ENCODE data around the gene GNG2. TPM values are rescaled to one million over a fixed set of nuclear protein-coding genes. Genes with fewer than 3 reads are reported as not detected.
A peak's percentile ranks its signal among the peaks of the same experiment; 100 is the strongest.

The GNG2 gene
- total and polyA plus RNA-seq, 3 experiments from 2014 or later, result 106 to 218 (median 112) TPM

DNA sequence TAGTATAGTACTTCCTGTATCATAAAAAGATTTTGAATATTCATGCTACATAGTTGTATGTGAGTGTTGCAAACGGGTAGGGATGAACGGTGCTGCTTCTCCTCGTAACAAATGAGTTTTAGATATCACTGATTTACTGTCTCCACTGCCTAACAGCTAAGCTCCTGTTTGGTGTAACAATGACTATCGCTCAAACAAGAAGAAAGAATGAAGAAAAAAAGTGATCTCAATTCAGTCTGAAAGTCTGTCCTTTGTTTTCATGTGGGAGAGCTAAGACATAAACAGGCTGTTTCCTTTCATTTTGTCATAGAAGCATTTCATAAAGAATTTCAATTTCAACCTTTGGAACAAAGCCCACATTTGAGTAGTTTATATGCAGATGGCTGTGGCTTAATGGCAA, 102.9 kb downstream of the GNG2 start:
- no peaks in the 10 kb centered on the region for H3K27me3 Mint-ChIP-seq
- peaks cover 29% of the 10 kb centered on the region for H3K4me1 ChIP-seq (ENCODE audit: insufficient read depth, low read length)
- H3K4me3 ChIP-seq (ENCODE audit: low read length), result no peak overlapping the region
- H3K4me3 Mint-ChIP-seq, result no peak overlapping the region
- peak in 1 of 5 donors; percentile 53 for DNase-seq
- H3K9me3 Mint-ChIP-seq, result peaks cover 4 to 19% (median 16%) of the 10 kb centered on the region in 5 donors
- POLR2A ChIA-PET, result no interaction called here
- peaks cover 50 to 58% (median 55%) of the 10 kb centered on the region in 3 donors for H3K4me1 Mint-ChIP-seq
- H3K36me3 ChIP-seq (ENCODE audit: insufficient read depth, low read length), result peaks cover 18% of the 10 kb centered on the region
- H3K36me3 Mint-ChIP-seq, result peaks cover 33 to 85% (median 34%) of the 10 kb centered on the region in 3 donors
- peaks cover 8% of the 10 kb centered on the region for H3K9me3 ChIP-seq (ENCODE audit: low read length)
- H3K27ac Mint-ChIP-seq, result peak overlapping the region in 7 of 8 donors; percentile 67 to 96 (median 80)
- no peak overlapping the region for H3K27ac ChIP-seq (ENCODE audit: low read depth, low read length)
- CTCF ChIA-PET, result interaction anchor here (1.5 kb wide), 1 partner anchor 17 kb away, joined by 3 read pairs; no protein-coding TSS in a partner anchor
- H3K27me3 ChIP-seq (ENCODE audit: insufficient read depth, low read length, poor library complexity, severe bottlenecking), result no peaks in the 10 kb centered on the region

GRCh38 chr14:51967521-51967920, 107.1 kb downstream of the GNG2 start:
- H3K36me3 ChIP-seq (ENCODE audit: insufficient read depth, low read length), result peaks cover 10% of the 10 kb centered on the region
- peaks cover 0 to 69% (median 14%) of the 10 kb centered on the region in 3 donors for H3K36me3 Mint-ChIP-seq
- H3K27me3 ChIP-seq (ENCODE audit: insufficient read depth, low read length, poor library complexity, severe bottlenecking), result no peaks in the 10 kb centered on the region
- peak overlapping the region in 5 of 8 donors; percentile 28 to 81 (median 65) for H3K27ac Mint-ChIP-seq
- H3K4me3 Mint-ChIP-seq, result no peak overlapping the region
- H3K27ac ChIP-seq (ENCODE audit: low read depth, low read length), result no peak overlapping the region
- H3K4me1 Mint-ChIP-seq, result peaks cover 15 to 32% (median 15%) of the 10 kb centered on the region in 3 donors
- H3K4me1 ChIP-seq (ENCODE audit: insufficient read depth, low read length), result peaks cover 14% of the 10 kb centered on the region
- H3K27me3 Mint-ChIP-seq, result no peaks in the 10 kb centered on the region
- POLR2A ChIA-PET, result no interaction called here
- H3K9me3 Mint-ChIP-seq, result no peaks in the 10 kb centered on the region
- H3K4me3 ChIP-seq (ENCODE audit: low read length), result no peak overlapping the region
- no peaks in the 10 kb centered on the region for H3K9me3 ChIP-seq (ENCODE audit: low read length)
- no peak for DNase-seq
- CTCF ChIA-PET, result interaction anchor here (0.8 to 2.7 kb wide), 4 partner anchors 8 to 27 kb away, joined by 3 to 14 read pairs (median 4); no protein-coding TSS in a partner anchor

DNA sequence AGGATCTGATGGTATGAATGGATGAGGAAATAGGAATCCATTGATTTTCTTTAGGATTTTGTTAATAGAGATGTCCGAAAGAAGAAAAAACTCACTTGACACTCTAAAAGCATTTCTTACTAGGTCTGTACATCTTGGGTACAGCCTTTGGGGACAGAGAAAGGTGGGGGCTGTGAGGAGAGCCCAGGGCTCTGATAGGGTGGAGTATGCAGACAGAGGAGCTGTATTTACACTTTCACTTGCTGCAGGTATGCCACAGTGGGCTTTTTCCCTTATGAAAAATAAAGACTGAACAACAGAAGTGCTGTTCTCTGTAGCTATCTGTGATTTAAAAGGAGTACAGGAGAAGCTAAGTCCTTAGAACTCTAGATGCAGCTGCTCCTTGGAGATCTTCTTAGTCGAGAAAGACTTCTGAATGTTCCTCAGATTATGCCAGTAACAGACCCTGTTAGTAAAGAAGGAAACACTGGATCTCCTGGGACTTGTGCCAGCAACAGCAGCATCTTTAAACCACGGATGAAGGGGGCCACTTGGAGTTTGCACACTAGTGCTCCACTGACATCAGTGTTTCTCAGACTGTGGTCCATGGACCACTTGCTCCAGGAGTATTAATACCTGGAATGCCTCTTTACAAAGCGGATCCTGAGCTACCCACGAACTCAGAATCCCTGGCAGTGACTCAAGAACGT, 109.6 kb downstream of the GNG2 start:
- Histone ChIP-seq H3K4me3 (ENCODE audit: low read length) (no peak overlapping the region), H3K4me1 (ENCODE audit: insufficient read depth, low read length) (no peaks in the 10 kb centered on the region), H3K27me3 (ENCODE audit: insufficient read depth, low read length, poor library complexity, severe bottlenecking) (no peaks in the 10 kb centered on the region), H3K9me3 (ENCODE audit: low read length) (no peaks in the 10 kb centered on the region), H3K36me3 (ENCODE audit: insufficient read depth, low read length) (no peaks in the 10 kb centered on the region), H3K27ac (ENCODE audit: low read depth, low read length) (no peak overlapping the region)
- Mint-ChIP-seq H3K27ac (peak overlapping the region in 4 of 8 donors; percentile 34 to 84 (median 44)), H3K9me3 (no peaks in the 10 kb centered on the region), H3K4me1 (peaks cover 3 to 16% (median 4%) of the 10 kb centered on the region in 3 donors), H3K4me3 (no peak overlapping the region), H3K36me3 (peaks cover 0 to 49% (median 7%) of the 10 kb centered on the region in 3 donors), H3K27me3 (no peaks in the 10 kb centered on the region)
- ChIA-PET POLR2A (no interaction called here), CTCF (interaction anchor here (1.5 kb wide), 1 partner anchor 10 kb away, joined by 7 read pairs; no protein-coding TSS in a partner anchor)
- DNase-seq, result no peak

DNA sequence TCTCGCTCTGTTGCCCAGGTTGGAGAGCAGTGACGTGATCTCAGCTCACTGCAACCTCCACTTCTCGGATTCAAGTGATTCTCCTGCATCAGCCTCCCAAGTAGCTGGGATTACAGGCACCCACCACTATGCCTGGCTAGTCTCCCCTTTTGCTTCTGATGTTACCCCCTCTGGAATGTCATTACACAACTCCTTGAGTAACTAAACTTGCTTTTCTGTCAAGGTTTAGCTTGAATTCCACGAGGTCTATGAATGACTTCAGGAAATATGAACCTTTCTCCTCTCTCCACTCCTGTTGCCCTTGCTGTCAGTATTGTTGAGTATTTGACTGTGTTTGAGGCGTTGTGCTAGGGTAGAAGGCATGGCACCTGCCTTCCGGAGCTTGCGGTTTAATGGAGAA, 112.2 kb downstream of the GNG2 start:
- Histone ChIP-seq H3K9me3 (ENCODE audit: low read length) (no peaks in the 10 kb centered on the region), H3K36me3 (ENCODE audit: insufficient read depth, low read length) (no peaks in the 10 kb centered on the region), H3K4me3 (ENCODE audit: low read length) (no peak overlapping the region), H3K27me3 (ENCODE audit: insufficient read depth, low read length, poor library complexity, severe bottlenecking) (no peaks in the 10 kb centered on the region), H3K4me1 (ENCODE audit: insufficient read depth, low read length) (no peaks in the 10 kb centered on the region), H3K27ac (ENCODE audit: low read depth, low read length) (no peak overlapping the region)
- Mint-ChIP-seq H3K4me1 (peaks cover 0 to 16% (median 0%) of the 10 kb centered on the region in 3 donors), H3K27me3 (no peaks in the 10 kb centered on the region), H3K36me3 (peaks cover 0 to 28% (median 2%) of the 10 kb centered on the region in 3 donors), H3K9me3 (no peaks in the 10 kb centered on the region), H3K27ac (peak overlapping the region in 5 of 8 donors; percentile 6 to 44 (median 30)), H3K4me3 (no peak overlapping the region)
- no peak for DNase-seq
- CTCF ChIA-PET, result no interaction called here
- POLR2A ChIA-PET, result no interaction called here

DNA sequence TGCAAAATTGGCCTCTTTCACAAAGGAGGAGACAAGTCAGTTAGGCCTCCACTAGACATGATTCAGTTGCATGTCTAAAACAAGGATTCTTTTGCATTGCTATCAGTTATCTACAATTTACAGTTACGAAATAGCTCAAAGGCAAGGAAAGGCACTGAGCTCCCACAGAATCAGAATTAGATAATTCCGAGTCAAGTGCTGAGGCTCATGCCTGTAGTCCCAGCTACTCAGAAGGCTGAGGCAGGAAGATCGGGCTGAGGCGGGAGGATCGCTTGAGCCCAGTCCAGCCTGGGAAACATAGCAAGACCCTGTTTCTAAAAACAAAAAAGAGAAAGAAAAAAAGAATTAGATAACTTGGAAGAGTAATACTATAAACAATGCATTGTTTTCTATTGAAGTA, 116.7 kb downstream of the GNG2 start:
- Mint-ChIP-seq H3K27ac (peak overlapping the region in 1 of 8 donors; percentile 3), H3K4me1 (peaks cover 5 to 7% (median 6%) of the 10 kb centered on the region in 3 donors), H3K27me3 (no peaks in the 10 kb centered on the region), H3K9me3 (no peaks in the 10 kb centered on the region), H3K4me3 (no peak overlapping the region), H3K36me3 (peaks cover 0 to 1% (median 0%) of the 10 kb centered on the region in 3 donors)
- CTCF ChIA-PET, result interaction anchor here (1.3 to 4.2 kb wide), 6 partner anchors 9 to 694 kb away, joined by 4 to 43 read pairs (median 13); no protein-coding TSS in a partner anchor
- POLR2A ChIA-PET, result no interaction called here
- no peaks in the 10 kb centered on the region for H3K9me3 ChIP-seq (ENCODE audit: low read length)
- H3K27ac ChIP-seq (ENCODE audit: low read depth, low read length), result no peak overlapping the region
- peaks cover 4% of the 10 kb centered on the region for H3K4me1 ChIP-seq (ENCODE audit: insufficient read depth, low read length)
- no peak overlapping the region for H3K4me3 ChIP-seq (ENCODE audit: low read length)
- no peak for DNase-seq
- no peaks in the 10 kb centered on the region for H3K36me3 ChIP-seq (ENCODE audit: insufficient read depth, low read length)
- no peaks in the 10 kb centered on the region for H3K27me3 ChIP-seq (ENCODE audit: insufficient read depth, low read length, poor library complexity, severe bottlenecking)

- H3K27me3 ChIP-seq (ENCODE audit: insufficient read depth, low read length, poor library complexity, severe bottlenecking), result no peaks in the 10 kb centered on the region
- POLR2A ChIA-PET, result no interaction called here
- H3K36me3 ChIP-seq (ENCODE audit: insufficient read depth, low read length), result no peaks in the 10 kb centered on the region
- no peak overlapping the region for H3K27ac ChIP-seq (ENCODE audit: low read depth, low read length)
- CTCF ChIA-PET, result interaction anchor here (0.7 to 4.2 kb wide), 22 partner anchors 8 to 696 kb away, joined by 3 to 43 read pairs (median 4); partner anchors contain the start of genes FRMD6 and GNG2
- peaks cover 4% of the 10 kb centered on the region for H3K4me1 ChIP-seq (ENCODE audit: insufficient read depth, low read length)
- no peak overlapping the region for H3K4me3 ChIP-seq (ENCODE audit: low read length)
- Mint-ChIP-seq H3K36me3 (peaks cover 0 to 1% (median 0%) of the 10 kb centered on the region in 3 donors), H3K4me1 (peaks cover 5 to 7% (median 6%) of the 10 kb centered on the region in 3 donors), H3K27ac (no peak overlapping the region), H3K4me3 (no peak overlapping the region), H3K27me3 (no peaks in the 10 kb centered on the region), H3K9me3 (no peaks in the 10 kb centered on the region)
- no peaks in the 10 kb centered on the region for H3K9me3 ChIP-seq (ENCODE audit: low read length)
- DNase-seq, result no peak
These were observed 118.3 kb downstream of the GNG2 start for GRCh38 chr14:51978681-51979085.

DNA sequence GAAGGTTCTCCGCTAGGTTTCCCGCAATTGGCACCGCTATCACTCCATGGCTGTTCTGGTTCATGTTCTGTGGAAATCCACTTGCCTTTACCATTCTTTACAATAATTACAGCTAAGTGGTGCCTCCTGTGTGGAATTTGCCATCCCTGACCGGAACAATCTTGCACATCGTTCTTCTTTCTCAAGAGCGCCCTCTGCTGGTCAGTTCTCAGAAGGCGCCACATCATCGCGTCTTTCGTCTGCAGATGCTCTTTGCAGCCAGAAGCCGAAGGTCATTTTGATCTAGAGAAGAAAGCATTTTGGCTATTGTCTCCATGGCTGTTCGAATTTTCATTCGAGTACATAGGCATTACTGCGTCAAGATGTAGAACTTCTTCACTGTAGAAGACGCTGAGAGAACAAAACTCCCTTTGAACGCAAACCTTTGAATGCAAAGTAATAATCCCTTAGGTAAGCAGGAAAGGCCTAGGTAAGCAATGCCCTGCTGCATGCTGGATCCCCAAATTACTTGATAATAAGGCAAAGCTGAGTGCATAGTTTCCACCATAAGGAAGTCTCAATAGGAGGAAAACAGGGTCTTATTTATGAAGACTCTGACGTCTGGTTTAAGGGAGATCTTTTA, 118.8 kb downstream of the GNG2 start:
- H3K27ac Mint-ChIP-seq, result peak overlapping the region in 1 of 8 donors; percentile 48

More for the DNA sequence above, 118.8 kb downstream of the GNG2 start:
- Mint-ChIP-seq H3K4me3 (no peak overlapping the region), H3K9me3 (no peaks in the 10 kb centered on the region), H3K4me1 (peaks cover 5 to 7% (median 6%) of the 10 kb centered on the region in 3 donors), H3K36me3 (peaks cover 0 to 1% (median 0%) of the 10 kb centered on the region in 3 donors), H3K27me3 (no peaks in the 10 kb centered on the region)
- Histone ChIP-seq H3K36me3 (ENCODE audit: insufficient read depth, low read length) (no peaks in the 10 kb centered on the region), H3K4me3 (ENCODE audit: low read length) (no peak overlapping the region), H3K27me3 (ENCODE audit: insufficient read depth, low read length, poor library complexity, severe bottlenecking) (no peaks in the 10 kb centered on the region), H3K4me1 (ENCODE audit: insufficient read depth, low read length) (peaks cover 4% of the 10 kb centered on the region), H3K9me3 (ENCODE audit: low read length) (no peaks in the 10 kb centered on the region), H3K27ac (ENCODE audit: low read depth, low read length) (no peak overlapping the region)
- DNase-seq, result peak; percentile 62 to 86 (median 75)
- ChIA-PET CTCF (interaction anchor here (0.6 to 4.2 kb wide), 28 partner anchors 9 to 696 kb away, joined by 3 to 43 read pairs (median 4); partner anchors contain the start of genes FRMD6, GNG2 and RTRAF), POLR2A (no interaction called here)
